C4-2B (cell line): ENCODE data around the gene TBC1D22A.

ENCODE experiments used
- ZFX ChIP-seq: fragments of 450-650 bp; IDR thresholded peaks from 2 replicates; pipeline ENCODE4 v1.6.1; 2017
- TF ChIP-seq, protein P1 (sequence below): fragments of 450-650 bp; conservative IDR thresholded peaks from 2 replicates; pipeline ENCODE4 v1.5.1; 2017; ENCODE audit warnings: mild to moderate bottlenecking

DNA sequence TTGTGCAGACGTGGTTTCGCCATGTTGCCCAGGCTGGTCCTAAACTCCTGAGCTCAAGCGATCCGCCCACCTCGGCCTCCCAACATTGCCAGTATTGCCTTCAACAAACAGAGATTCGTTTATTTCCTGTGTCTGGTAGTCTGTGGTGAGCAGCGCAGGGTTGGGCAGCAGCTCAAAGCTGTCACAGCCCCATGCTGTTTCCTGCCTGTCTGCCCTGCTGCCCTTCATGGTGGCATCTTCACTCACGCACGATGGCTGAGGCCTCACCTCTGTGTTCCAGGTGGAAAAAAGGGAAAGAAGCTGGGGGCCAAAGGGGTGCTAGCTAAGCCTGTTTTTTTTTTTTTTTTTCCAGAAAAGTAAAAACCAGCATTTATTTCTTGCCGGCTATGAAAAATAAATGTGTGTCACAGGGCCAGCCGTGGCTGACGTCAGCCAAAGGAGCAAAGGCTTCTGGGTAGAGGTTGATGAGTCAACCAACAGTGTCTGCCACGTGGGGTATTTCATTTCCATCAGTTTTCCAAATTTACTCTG lies 28.8 kb downstream of the TBC1D22A start:
- TF ChIP-seq, protein P1, sequence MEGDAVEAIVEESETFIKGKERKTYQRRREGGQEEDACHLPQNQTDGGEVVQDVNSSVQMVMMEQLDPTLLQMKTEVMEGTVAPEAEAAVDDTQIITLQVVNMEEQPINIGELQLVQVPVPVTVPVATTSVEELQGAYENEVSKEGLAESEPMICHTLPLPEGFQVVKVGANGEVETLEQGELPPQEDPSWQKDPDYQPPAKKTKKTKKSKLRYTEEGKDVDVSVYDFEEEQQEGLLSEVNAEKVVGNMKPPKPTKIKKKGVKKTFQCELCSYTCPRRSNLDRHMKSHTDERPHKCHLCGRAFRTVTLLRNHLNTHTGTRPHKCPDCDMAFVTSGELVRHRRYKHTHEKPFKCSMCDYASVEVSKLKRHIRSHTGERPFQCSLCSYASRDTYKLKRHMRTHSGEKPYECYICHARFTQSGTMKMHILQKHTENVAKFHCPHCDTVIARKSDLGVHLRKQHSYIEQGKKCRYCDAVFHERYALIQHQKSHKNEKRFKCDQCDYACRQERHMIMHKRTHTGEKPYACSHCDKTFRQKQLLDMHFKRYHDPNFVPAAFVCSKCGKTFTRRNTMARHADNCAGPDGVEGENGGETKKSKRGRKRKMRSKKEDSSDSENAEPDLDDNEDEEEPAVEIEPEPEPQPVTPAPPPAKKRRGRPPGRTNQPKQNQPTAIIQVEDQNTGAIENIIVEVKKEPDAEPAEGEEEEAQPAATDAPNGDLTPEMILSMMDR: no peak
- TF ChIP-seq ZFX: no peak
